Osteocyte (in vitro differentiated cells): Measurements from ENCODE around the gene FRG2. TPM values are rescaled to one million over a fixed set of nuclear protein-coding genes. Genes with fewer than 3 reads are reported as not detected.
"Not testable (repeated sequence)": the region's sequence is repeated elsewhere in the genome, so short reads cannot be mapped to it uniquely, and the experiment has no call there.

Source experiments
- DNase-seq: peaks from one replicate; pipeline ENCODE4 v3.0.0; 2021; ENCODE audit warnings: mixed read lengths; ENCODE audit not compliant: unreplicated experiment; ENCODE audit errors: extremely low spot score
- H3K27ac Mint-ChIP-seq: one replicate; pipeline ENCODE4 v1.8.0; 2021; ENCODE audit warnings: mild to moderate bottlenecking, mixed read lengths; ENCODE audit not compliant: unreplicated experiment
- H3K27me3 Mint-ChIP-seq: one replicate; pipeline ENCODE4 v1.8.0; 2021; ENCODE audit warnings: mixed read lengths; ENCODE audit not compliant: unreplicated experiment
- H3K36me3 Mint-ChIP-seq: one replicate; pipeline ENCODE4 v1.8.0; 2021; ENCODE audit warnings: mixed read lengths; ENCODE audit not compliant: unreplicated experiment
- H3K4me1 Mint-ChIP-seq: one replicate; pipeline ENCODE4 v1.8.0; 2021; ENCODE audit warnings: mixed read lengths; ENCODE audit not compliant: unreplicated experiment
- H3K4me3 Mint-ChIP-seq: one replicate; pipeline ENCODE4 v1.8.0; 2021; ENCODE audit warnings: mild to moderate bottlenecking, moderate library complexity, mixed read lengths; ENCODE audit not compliant: unreplicated experiment
- H3K9me3 Mint-ChIP-seq: one replicate; pipeline ENCODE4 v1.8.0; 2021; ENCODE audit warnings: mixed read lengths; ENCODE audit not compliant: unreplicated experiment
- CTCF ChIP-seq: fragments of 200-600 bp; sonication (generic); IDR thresholded peaks from 2 replicates; pipeline ENCODE4 v1.5.0; 2021; ENCODE audit warnings: antibody characterized with exemption, mild to moderate bottlenecking, moderate library complexity
- total RNA-seq: library from RNA; stranded (reverse); gene quantifications from 2 replicates; pipeline ENCODE4 v1.2.1, GENCODE V29; 2021

FRG2 gene
- total RNA-seq, 1 donor from 2014 or later: not detected

GRCh38 chr4:190017357-190018200 lies 9.5 kb downstream of the FRG2 start:
- no peaks in the 10 kb centered on the region for H3K27me3 Mint-ChIP-seq
- TF ChIP-seq CTCF: no peak
- no peaks in the 10 kb centered on the region for H3K4me1 Mint-ChIP-seq
- H3K27ac Mint-ChIP-seq: no peak overlapping the region
- no peak for DNase-seq
- H3K4me3 Mint-ChIP-seq: no peak overlapping the region
- H3K9me3 Mint-ChIP-seq: peaks cover 25% of the 10 kb centered on the region
- H3K36me3 Mint-ChIP-seq: no peaks in the 10 kb centered on the region

GRCh38 chr4:190016369-190017289 lies 10.4 kb downstream of the FRG2 start:
- H3K4me3 Mint-ChIP-seq: no peak overlapping the region
- TF ChIP-seq CTCF: no peak

GRCh38 chr4:190015538-190016368 lies 11.3 kb downstream of the FRG2 start:
- Mint-ChIP-seq H3K9me3 (peaks cover 25% of the 10 kb centered on the region), H3K4me1 (no peaks in the 10 kb centered on the region), H3K27ac (no peak overlapping the region), H3K36me3 (no peaks in the 10 kb centered on the region), H3K4me3 (no peak overlapping the region), H3K27me3 (no peaks in the 10 kb centered on the region)
- DNase-seq: no peak
- no peak for TF ChIP-seq CTCF

More at GRCh38 chr4:190016369-190017289, 10.4 kb downstream of the FRG2 start:
- Mint-ChIP-seq H3K9me3 (peaks cover 25% of the 10 kb centered on the region), H3K36me3 (no peaks in the 10 kb centered on the region), H3K27me3 (no peaks in the 10 kb centered on the region), H3K27ac (no peak overlapping the region), H3K4me1 (no peaks in the 10 kb centered on the region)
- DNase-seq: no peak

GRCh38 chr4:190014771-190015537 lies 12.1 kb downstream of the FRG2 start:
- TF ChIP-seq CTCF: no peak
- DNase-seq: no peak
- Mint-ChIP-seq H3K27ac (no peak overlapping the region), H3K9me3 (peaks cover 25% of the 10 kb centered on the region), H3K4me1 (no peaks in the 10 kb centered on the region), H3K4me3 (no peak overlapping the region), H3K36me3 (no peaks in the 10 kb centered on the region), H3K27me3 (no peaks in the 10 kb centered on the region)

GRCh38 chr4:189989941-189990340 lies 37.1 kb downstream of the FRG2 start:
- H3K9me3 Mint-ChIP-seq, H3K27ac Mint-ChIP-seq, H3K27me3 Mint-ChIP-seq, H3K4me3 Mint-ChIP-seq, H3K4me1 Mint-ChIP-seq, DNase-seq, H3K36me3 Mint-ChIP-seq: not testable (repeated sequence)
